ENCODE measurements around the gene ARCN1.

ARCN1 gene

DNA sequence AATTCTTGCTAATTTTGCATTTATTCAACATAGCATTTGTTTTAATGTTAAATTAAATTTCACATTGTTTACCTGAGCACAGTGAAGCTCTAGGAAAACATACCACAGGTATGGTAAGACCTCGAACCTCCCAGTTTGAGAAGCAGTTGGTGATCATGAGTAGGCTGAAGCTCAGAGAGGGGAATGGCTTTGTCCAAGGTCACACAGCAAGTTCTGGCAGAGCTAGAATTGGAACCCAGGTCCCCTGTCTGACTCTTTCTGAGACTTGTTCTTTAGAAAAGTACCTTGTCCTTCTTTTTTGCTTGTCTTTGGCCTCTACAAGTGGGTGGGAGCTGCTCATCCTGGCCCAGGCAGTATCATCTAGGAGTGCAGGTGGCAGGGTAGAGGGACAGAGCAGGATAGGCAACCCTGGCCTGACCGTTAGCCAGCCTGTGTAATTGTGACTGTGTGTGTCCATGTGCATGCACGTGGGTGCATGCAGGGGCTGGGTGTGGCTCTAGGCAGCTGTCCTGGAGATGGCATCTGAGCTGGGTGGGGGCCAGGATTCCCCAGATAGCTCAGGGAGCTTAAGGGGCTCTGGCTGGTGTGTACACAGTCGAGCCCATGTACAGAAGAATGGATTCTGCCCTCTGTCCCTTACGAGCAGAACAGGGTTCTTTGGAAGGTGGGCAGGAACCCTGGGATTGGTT is 56.8 kb downstream of the ARCN1 start:
- no peak overlapping the region for H3K27ac Mint-ChIP-seq
- no peaks in the 10 kb centered on the region for H3K36me3 Mint-ChIP-seq (ENCODE audit: low read depth)
- no peaks in the 10 kb centered on the region for H3K4me1 Mint-ChIP-seq (ENCODE audit: low read depth)
- no peaks in the 10 kb centered on the region for H3K9me3 Mint-ChIP-seq
- no peaks in the 10 kb centered on the region for H3K27me3 Mint-ChIP-seq (ENCODE audit: low read depth)
- H3K4me3 Mint-ChIP-seq: no peak overlapping the region

DNA sequence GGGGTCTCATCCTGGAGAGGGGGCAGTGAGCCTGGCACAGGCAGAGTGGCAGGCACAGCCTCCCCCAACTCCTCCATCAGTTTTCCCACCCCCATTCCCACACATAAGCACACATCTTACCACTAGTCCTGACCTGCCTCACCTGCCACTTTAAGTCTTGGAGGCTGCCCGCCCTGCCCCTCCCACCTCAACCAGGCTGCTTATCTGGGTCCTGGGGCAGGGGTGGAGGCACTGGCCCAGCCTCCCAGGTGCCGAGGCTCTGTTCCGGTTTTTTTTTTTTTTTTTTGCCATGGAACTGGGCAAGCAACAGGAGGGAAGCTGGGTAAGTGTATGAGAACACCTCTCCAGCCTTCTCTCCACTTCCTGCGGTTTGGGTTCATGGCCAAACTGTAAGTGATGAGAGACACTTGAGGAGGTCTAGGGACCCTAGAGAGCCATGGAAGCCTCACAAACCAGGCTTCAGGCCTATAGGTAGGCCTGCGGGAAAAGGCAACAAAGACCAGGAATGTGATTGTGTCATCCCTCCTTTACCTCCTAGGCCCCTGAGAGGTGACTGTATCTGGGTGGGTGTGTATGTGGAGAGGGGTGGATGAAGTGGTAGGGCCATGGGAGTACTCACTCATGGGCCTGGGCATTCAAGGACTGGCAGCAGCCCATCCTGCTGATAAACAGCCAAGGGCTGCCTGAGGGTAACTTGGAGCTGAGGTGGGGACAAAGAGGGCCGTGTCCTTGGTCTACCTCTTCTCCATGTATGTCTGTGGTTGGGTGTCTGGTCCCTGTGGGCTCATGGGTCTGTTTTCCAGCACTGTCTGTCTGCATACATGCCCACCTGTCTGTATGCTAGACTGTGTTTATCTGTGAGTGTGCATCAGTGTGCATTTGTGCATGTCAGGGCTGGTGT is 57.8 kb downstream of the ARCN1 start:
- Mint-ChIP-seq H3K4me1 (ENCODE audit: low read depth) (no peaks in the 10 kb centered on the region), H3K4me3 (no peak overlapping the region), H3K27ac (no peak overlapping the region), H3K27me3 (ENCODE audit: low read depth) (no peaks in the 10 kb centered on the region), H3K9me3 (no peaks in the 10 kb centered on the region), H3K36me3 (ENCODE audit: low read depth) (no peaks in the 10 kb centered on the region)

GRCh38 chr11:118631142-118631909 is 59.1 kb downstream of the ARCN1 start:
- no peak overlapping the region for H3K4me3 Mint-ChIP-seq
- H3K36me3 Mint-ChIP-seq (ENCODE audit: low read depth): no peaks in the 10 kb centered on the region
- no peaks in the 10 kb centered on the region for H3K4me1 Mint-ChIP-seq (ENCODE audit: low read depth)
- no peaks in the 10 kb centered on the region for H3K9me3 Mint-ChIP-seq
- H3K27me3 Mint-ChIP-seq (ENCODE audit: low read depth): peaks cover 6% of the 10 kb centered on the region
- no peak overlapping the region for H3K27ac Mint-ChIP-seq

DNA sequence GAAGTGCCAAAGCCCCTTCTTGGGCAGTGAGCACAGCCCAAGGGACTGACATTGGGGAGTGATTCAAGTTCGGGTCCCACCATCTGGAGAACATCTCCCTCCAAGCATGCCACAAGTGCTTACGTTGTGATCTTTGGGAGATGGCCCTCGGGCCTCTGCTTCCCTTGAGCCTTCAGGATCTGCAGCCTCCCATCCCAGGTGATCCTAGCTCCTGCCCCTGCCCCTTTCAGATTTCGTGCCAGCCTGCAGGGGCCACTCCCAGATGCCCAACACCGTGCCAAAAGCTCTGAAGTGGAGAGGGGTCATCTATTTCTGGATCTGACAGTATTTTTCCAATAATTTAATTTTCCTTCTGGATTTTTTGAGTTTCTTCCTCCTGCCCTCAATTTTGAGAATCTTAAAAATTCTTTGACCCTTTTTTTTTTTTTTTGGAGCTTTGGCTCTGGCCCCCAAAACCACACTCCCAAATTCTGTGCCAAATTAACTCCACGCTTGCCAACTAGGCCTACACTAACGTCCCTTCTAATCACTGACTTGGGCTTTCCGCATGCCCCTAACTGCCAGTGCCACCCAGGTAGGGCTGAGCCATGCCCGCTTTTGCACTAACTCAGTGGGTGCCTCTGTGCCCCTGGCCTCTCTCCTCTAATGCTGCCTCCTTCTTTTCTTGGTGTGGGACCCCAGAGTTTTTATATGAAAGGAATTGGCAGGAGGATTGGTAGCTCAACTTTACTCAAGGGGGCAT is 60.5 kb downstream of the ARCN1 start:
- Mint-ChIP-seq H3K27me3 (ENCODE audit: low read depth) (peaks cover 7% of the 10 kb centered on the region), H3K9me3 (no peaks in the 10 kb centered on the region), H3K4me3 (no peak overlapping the region), H3K4me1 (ENCODE audit: low read depth) (no peaks in the 10 kb centered on the region), H3K27ac (no peak overlapping the region), H3K36me3 (ENCODE audit: low read depth) (no peaks in the 10 kb centered on the region)

- Mint-ChIP-seq H3K27me3 (ENCODE audit: low read depth) (peaks cover 7% of the 10 kb centered on the region), H3K4me3 (no peak overlapping the region), H3K9me3 (no peaks in the 10 kb centered on the region), H3K27ac (no peak overlapping the region), H3K36me3 (ENCODE audit: low read depth) (no peaks in the 10 kb centered on the region), H3K4me1 (ENCODE audit: low read depth) (no peaks in the 10 kb centered on the region)
Observed at GRCh38 chr11:118633319-118633690, 61.1 kb downstream of the ARCN1 start.

- Mint-ChIP-seq H3K36me3 (ENCODE audit: low read depth) (no peaks in the 10 kb centered on the region), H3K27ac (no peak overlapping the region), H3K4me3 (no peak overlapping the region), H3K27me3 (ENCODE audit: low read depth) (peaks cover 7% of the 10 kb centered on the region), H3K9me3 (no peaks in the 10 kb centered on the region), H3K4me1 (ENCODE audit: low read depth) (no peaks in the 10 kb centered on the region)
Observed at GRCh38 chr11:118633979-118634378, 61.8 kb downstream of the ARCN1 start.

- no peak overlapping the region for H3K27ac Mint-ChIP-seq
- no peaks in the 10 kb centered on the region for H3K36me3 Mint-ChIP-seq (ENCODE audit: low read depth)
- H3K4me3 Mint-ChIP-seq: no peak overlapping the region
- no peaks in the 10 kb centered on the region for H3K4me1 Mint-ChIP-seq (ENCODE audit: low read depth)
- H3K9me3 Mint-ChIP-seq: no peaks in the 10 kb centered on the region
- H3K27me3 Mint-ChIP-seq (ENCODE audit: low read depth): peaks cover 7% of the 10 kb centered on the region
Observed at GRCh38 chr11:118634431-118635236, 62.4 kb downstream of the ARCN1 start.

- Mint-ChIP-seq H3K4me1 (ENCODE audit: low read depth) (no peaks in the 10 kb centered on the region), H3K27ac (no peak overlapping the region), H3K9me3 (no peaks in the 10 kb centered on the region), H3K4me3 (no peak overlapping the region), H3K27me3 (ENCODE audit: low read depth) (peaks cover 7% of the 10 kb centered on the region), H3K36me3 (ENCODE audit: low read depth) (no peaks in the 10 kb centered on the region)
Observed at GRCh38 chr11:118635237-118635591, 63.0 kb downstream of the ARCN1 start.

- peaks cover 7% of the 10 kb centered on the region for H3K27me3 Mint-ChIP-seq (ENCODE audit: low read depth)
- H3K4me1 Mint-ChIP-seq (ENCODE audit: low read depth): no peaks in the 10 kb centered on the region
- no peaks in the 10 kb centered on the region for H3K9me3 Mint-ChIP-seq
- H3K27ac Mint-ChIP-seq: no peak overlapping the region
- no peaks in the 10 kb centered on the region for H3K36me3 Mint-ChIP-seq (ENCODE audit: low read depth)
- no peak overlapping the region for H3K4me3 Mint-ChIP-seq
Observed at GRCh38 chr11:118635642-118636041, 63.4 kb downstream of the ARCN1 start.

DNA sequence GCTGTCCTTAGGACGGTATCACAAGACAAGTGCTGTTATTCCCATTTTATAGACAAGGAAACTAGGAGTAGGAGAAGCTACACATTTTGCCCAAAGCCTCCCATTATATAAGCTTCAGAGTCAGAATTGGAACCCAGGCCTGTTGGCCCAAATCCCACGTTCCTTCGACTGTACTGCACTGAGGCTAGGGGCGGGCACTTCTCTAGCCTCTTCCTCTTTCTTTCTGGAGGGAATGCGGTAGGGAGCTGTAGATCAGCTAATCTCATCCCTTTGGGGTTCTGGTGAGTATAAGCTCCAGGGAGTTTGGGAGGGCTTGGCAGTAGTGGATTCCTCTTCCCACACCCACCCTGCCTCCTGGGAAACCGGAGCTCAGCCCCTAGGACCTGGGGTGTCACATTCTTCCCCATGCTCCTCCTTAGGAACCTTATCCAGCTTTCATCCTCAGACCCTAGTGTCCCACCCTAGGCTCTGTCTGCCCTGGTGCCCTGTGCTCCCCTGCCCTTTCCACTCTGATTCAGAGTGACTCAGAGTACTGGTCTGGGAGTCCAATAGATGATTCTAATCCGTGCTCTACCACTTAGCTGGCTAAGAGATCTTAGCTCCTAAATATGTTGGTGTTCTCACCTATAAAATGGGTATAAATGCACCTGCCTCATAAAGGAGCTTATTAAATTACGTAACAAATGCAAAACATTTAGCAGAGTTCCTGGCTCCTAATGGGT is 64.5 kb downstream of the ARCN1 start:
- H3K27ac Mint-ChIP-seq: no peak overlapping the region
- no peaks in the 10 kb centered on the region for H3K4me1 Mint-ChIP-seq (ENCODE audit: low read depth)
- H3K36me3 Mint-ChIP-seq (ENCODE audit: low read depth): no peaks in the 10 kb centered on the region
- no peaks in the 10 kb centered on the region for H3K9me3 Mint-ChIP-seq
- H3K27me3 Mint-ChIP-seq (ENCODE audit: low read depth): peaks cover 7% of the 10 kb centered on the region
- H3K4me3 Mint-ChIP-seq: no peak overlapping the region

DNA sequence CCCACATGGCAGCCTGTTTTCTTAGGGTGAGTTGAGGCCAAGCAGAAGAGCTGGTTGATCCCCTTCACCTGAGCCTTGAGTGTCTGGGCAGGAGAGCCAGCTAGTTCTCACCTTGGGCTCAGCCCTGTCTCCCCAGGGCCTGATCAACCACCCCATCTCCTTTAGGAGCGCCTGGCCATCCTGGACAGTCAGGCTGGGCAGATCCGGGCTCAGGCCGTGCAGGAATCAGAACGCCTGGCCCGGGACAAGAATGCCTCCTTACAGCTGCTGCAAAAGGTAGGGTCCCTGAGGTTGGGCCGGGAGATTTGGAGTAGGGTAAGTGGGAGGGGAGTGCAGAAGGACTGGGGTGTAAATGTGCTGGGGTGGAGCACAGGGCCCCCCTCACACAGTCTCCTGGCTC is 66.5 kb downstream of the ARCN1 start:
- Mint-ChIP-seq H3K4me1 (ENCODE audit: low read depth) (no peaks in the 10 kb centered on the region), H3K27me3 (ENCODE audit: low read depth) (peaks cover 7% of the 10 kb centered on the region), H3K36me3 (ENCODE audit: low read depth) (no peaks in the 10 kb centered on the region), H3K4me3 (no peak overlapping the region), H3K9me3 (no peaks in the 10 kb centered on the region), H3K27ac (no peak overlapping the region)

DNA sequence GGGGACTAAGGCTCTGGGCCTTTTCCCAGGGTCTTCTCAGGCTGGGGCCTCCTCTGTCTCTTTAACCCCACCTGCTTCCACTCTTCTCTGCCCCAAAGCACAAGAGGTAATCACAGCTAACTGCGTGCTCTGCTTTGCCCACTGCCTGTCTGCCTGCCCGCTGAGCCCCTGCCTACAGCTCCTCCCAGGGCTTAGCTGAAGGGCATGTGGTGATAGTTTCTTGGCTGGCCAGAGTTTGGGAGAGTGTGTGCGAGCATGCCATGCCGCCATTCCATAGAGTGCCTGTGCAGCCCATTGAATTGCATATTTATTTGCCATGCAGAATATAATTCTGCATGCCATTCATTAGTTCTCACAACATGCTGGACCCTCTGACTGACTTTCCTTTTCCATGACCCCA is 67.7 kb downstream of the ARCN1 start:
- Mint-ChIP-seq H3K4me3 (no peak overlapping the region), H3K9me3 (no peaks in the 10 kb centered on the region), H3K36me3 (ENCODE audit: low read depth) (no peaks in the 10 kb centered on the region), H3K27ac (no peak overlapping the region), H3K4me1 (ENCODE audit: low read depth) (no peaks in the 10 kb centered on the region), H3K27me3 (ENCODE audit: low read depth) (peaks cover 7% of the 10 kb centered on the region)
